ENCODE data around the gene ARHGEF10L. TPM values are rescaled to one million over a fixed set of nuclear protein-coding genes. Genes with fewer than 3 reads are reported as not detected.

Gene ARHGEF10L
- total RNA-seq, 2 donors from 2014 or later: 26.0 to 39.7 TPM

GRCh38 chr1:17521946-17522612, 17.4 kb upstream of the ARHGEF10L start:
- TF ChIP-seq CTCF (IDR thresholded peaks at IDR 0.05) (no peak), POLR2A (IDR thresholded peaks at IDR 0.05) (peak; percentile 11), POLR2AphosphoS5 (IDR thresholded peaks at IDR 0.05) (no peak)
- WGBS: 82% methylated on average over 19 of the region's 19 CpGs
- Histone ChIP-seq H3K9me3 (no peaks in the 10 kb centered on the region), H3K27ac (no peak overlapping the region), H3K4me3 (no peak overlapping the region), H3K4me1 (replicated peaks) (no peaks in the 10 kb centered on the region), H3K36me3 (no peaks in the 10 kb centered on the region), H3K27me3 (replicated peaks; ENCODE audit: insufficient read depth) (no peaks in the 10 kb centered on the region)
- intact Hi-C loops (cut with DNase I): no loop called here
- DNase-seq (ENCODE audit: low spot score): no peak

- TF ChIP-seq CTCF (IDR thresholded peaks at IDR 0.05) (no peak), POLR2A (IDR thresholded peaks at IDR 0.05) (no peak), POLR2AphosphoS5 (IDR thresholded peaks at IDR 0.05) (no peak)
- DNase-seq (ENCODE audit: low spot score): no peak
- intact Hi-C loops (cut with DNase I): no loop called here
- no peak overlapping the region for H3K4me3 ChIP-seq
- 98% methylated on average over 7 of the region's 7 CpGs for WGBS
- no peaks in the 10 kb centered on the region for H3K9me3 ChIP-seq
- H3K27me3 ChIP-seq (replicated peaks; ENCODE audit: insufficient read depth): no peaks in the 10 kb centered on the region
- no peaks in the 10 kb centered on the region for H3K4me1 ChIP-seq (replicated peaks)
- H3K27ac ChIP-seq: no peak overlapping the region
- H3K36me3 ChIP-seq: no peaks in the 10 kb centered on the region
Measured at GRCh38 chr1:17523321-17524041, 16.0 kb upstream of the ARHGEF10L start.

- Histone ChIP-seq H3K4me3 (no peak overlapping the region), H3K9me3 (no peaks in the 10 kb centered on the region), H3K36me3 (no peaks in the 10 kb centered on the region), H3K4me1 (replicated peaks) (no peaks in the 10 kb centered on the region), H3K27ac (no peak overlapping the region), H3K27me3 (replicated peaks; ENCODE audit: insufficient read depth) (no peaks in the 10 kb centered on the region)
- DNase-seq (ENCODE audit: low spot score): no peak
- TF ChIP-seq CTCF (IDR thresholded peaks at IDR 0.05) (no peak), POLR2AphosphoS5 (IDR thresholded peaks at IDR 0.05) (no peak), POLR2A (IDR thresholded peaks at IDR 0.05) (no peak)
- WGBS: 96% methylated on average over 2 of the region's 2 CpGs
- intact Hi-C loops (cut with DNase I): no loop called here
Measured at GRCh38 chr1:17524645-17525044, 14.9 kb upstream of the ARHGEF10L start.

GRCh38 chr1:17525996-17526686, 13.4 kb upstream of the ARHGEF10L start:
- Histone ChIP-seq H3K9me3 (no peaks in the 10 kb centered on the region), H3K27ac (peak overlapping the region; percentile 52 to 64), H3K4me3 (no peak overlapping the region), H3K27me3 (replicated peaks; ENCODE audit: insufficient read depth) (no peaks in the 10 kb centered on the region), H3K4me1 (replicated peaks) (no peaks in the 10 kb centered on the region), H3K36me3 (no peaks in the 10 kb centered on the region)
- DNase-seq (ENCODE audit: low spot score): no peak
- no peak for TF ChIP-seq POLR2A (IDR thresholded peaks at IDR 0.05)
- TF ChIP-seq CTCF (IDR thresholded peaks at IDR 0.05): no peak
- intact Hi-C loops (cut with DNase I): no loop called here
- 46% methylated on average over 4 of the region's 4 CpGs for WGBS

All from prostate gland (tissue), 2 donors.